GM04503 (cell line): ENCODE measurements around the gene ADORA1.

Experiments used
- DNase-seq: peaks from one replicate; pipeline ENCODE4 v3.0.0-alpha.2; 2012; ENCODE audit warnings: low read depth

Gene ADORA1

DNA sequence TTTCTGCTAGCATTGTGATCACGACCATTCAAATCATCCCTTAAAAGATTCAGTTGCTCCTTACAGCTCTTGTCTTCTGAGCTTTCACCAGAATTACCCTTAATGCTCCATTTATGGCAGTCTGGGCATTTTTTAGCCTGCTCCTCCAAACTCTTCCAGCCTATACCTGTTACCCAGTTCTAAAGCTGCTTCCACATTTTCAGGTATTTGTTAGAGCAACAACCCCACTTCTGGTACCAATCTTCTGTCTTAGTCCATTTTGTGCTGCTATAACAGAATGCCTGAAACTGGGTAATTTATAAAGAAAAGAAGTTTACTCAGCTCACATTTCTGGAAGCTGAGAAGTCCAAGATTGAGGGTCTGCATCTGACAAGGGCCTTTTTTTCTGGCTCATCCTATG lies 30.9 kb downstream of the ADORA1 start:
- DNase-seq: no peak

DNA sequence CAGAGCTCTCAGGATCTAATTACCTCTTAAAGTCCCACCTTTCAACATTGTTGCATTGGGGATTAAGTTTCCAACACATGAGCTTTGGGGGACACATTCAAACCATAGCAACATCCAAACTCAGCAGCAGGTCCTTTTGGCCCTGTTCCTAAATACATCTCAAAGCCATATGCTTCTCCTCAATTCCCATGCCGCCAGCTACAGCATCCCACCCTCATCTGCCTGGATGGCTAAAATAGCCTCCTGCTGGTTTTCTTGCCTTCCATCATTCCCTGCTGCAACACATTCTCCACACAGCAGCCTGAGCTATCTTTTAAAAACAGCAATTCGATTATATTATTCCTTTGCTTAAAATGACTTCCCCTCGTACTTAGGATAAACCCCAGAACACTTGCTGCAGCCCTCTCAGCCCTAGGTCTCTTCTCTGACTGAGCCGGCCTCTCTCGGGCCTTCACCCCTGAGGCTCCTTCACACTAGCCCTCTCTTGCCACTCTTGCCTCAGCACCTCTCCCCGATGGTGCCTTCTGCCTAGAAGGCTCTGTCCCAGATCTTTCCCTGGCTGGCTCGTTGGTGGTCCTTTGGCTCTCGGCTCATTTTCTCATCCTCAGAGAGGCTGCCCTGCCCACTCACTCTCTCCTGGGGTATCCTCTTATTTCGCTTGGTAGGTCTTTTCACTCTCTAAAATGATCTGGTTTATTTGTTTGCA lies 31.6 kb downstream of the ADORA1 start:
- DNase-seq: no peak

DNA sequence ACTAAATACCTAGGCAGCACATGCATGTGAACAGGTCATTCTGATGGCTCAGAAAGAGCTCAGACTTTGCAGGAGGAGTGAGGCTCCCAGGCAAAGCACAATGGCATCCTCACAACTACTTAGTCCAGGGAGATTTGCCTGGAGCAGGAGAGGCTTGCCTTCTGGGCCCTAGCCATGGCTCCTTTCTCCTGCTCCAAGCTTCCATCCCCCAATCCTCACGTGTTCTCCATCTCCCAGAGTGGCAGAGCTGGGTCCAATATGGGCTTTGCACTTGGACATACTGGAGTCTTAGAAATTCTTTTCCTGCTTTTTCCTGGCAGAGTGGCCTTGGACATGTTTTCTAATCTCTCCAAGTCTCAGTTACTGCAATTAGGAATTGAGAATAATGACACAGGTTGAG lies 32.3 kb downstream of the ADORA1 start:
- DNase-seq: no peak

DNA sequence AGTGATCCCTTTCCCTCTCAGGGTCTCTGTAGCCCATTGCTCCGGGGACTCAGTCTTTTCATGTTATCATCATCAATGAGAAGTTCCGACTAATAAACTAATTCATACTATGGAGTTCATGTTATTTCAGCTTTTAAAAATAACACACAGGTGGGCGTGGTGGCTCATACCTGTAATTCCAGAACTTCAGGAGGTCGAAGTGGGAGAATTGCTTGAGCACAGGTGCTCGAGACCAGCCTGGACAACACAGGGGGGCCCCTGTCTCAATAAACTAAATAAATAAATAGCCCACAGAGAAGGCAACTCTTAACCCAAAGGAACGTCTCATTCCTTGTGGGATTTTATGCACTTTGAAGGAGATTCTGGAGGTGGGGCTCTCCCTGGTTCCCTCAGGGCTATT lies 33.6 kb downstream of the ADORA1 start:
- DNase-seq: no peak

DNA sequence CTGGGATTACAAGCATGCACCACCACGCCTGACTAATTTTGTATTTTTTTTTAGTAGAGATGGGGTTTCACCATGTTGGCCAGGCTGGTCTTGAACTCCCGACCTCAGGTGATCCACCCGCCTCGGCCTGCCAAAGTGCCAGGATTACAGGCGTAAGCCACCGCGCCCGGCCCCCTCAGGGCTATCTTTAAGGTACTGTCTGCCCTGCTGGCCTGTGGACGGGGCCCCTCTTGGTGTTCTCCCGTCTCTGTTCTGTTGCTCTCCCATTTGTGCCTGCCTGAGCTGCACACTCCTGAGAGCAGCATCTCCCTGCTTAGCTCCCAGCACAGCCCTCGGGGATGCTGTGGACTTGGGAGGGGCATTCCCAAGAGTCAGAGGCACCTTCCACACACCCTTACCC lies 34.2 kb downstream of the ADORA1 start:
- DNase-seq: no peak

DNA sequence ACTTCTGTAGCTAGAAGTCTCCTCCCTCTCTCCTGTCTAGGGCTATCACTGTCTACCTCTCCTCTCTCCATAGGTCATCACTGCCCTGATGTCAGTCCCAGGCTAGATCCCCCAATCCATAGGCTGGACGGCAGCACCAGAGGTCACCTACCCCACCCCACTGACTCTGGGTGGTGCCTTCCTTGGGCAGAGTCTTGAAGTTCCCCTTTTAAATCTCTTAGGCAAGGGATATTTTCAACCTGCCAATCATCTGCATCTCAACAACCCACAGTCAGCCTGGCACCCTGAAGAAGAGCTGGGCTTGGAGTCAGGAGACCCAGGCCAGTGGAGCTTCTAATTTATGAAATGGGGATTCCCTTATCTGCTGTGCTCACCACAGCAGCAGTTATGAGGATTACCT lies 34.9 kb downstream of the ADORA1 start:
- DNase-seq: no peak

DNA sequence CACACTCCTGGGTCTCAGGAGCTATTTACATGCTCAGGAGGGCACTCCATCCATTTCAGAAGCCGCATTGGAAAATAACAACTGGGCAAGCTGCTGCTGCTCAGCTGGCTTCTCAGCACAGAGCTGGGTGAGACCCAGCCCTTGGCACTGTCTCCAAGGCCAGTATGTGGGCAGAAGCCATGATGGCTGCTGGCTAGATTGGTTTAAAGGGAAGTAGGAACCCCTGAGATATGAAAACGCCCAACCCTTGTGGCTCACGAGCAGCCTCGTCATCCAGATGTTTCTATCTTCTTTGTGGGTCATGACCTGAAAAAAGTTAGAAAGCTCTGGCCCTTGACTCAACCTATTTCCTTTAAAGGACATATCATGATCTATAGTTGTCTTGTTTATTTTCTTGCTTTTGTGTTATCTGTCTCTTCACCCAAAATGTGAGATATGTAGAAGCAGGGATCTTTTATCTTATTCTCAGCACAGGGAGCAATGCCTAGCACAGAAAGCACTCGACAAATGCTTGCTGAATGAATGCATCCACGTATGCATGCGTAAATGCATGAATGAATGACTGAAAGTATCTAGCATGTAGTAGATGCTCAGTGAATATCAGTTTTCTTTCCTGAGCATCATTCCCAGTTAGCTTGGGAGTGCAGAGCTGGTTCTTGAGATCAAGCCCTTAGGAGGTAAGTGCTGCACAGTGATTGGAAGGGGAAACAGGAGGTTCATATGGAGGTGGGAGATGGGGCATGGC lies 36.5 kb downstream of the ADORA1 start:
- no peak for DNase-seq

DNA sequence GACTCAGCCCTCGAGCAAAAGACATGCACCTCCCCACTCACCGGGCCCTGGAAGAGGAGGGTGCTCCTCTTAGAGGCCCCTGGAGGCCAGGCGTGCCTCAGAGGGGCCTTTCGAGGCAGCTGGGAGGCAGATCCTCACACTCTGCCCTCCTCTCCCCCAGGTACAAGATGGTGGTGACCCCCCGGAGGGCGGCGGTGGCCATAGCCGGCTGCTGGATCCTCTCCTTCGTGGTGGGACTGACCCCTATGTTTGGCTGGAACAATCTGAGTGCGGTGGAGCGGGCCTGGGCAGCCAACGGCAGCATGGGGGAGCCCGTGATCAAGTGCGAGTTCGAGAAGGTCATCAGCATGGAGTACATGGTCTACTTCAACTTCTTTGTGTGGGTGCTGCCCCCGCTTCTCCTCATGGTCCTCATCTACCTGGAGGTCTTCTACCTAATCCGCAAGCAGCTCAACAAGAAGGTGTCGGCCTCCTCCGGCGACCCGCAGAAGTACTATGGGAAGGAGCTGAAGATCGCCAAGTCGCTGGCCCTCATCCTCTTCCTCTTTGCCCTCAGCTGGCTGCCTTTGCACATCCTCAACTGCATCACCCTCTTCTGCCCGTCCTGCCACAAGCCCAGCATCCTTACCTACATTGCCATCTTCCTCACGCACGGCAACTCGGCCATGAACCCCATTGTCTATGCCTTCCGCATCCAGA lies 37.7 kb downstream of the ADORA1 start:
- DNase-seq: no peak

DNA sequence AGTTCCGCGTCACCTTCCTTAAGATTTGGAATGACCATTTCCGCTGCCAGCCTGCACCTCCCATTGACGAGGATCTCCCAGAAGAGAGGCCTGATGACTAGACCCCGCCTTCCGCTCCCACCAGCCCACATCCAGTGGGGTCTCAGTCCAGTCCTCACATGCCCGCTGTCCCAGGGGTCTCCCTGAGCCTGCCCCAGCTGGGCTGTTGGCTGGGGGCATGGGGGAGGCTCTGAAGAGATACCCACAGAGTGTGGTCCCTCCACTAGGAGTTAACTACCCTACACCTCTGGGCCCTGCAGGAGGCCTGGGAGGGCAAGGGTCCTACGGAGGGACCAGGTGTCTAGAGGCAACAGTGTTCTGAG lies 38.3 kb downstream of the ADORA1 start:
- DNase-seq: no peak

DNA sequence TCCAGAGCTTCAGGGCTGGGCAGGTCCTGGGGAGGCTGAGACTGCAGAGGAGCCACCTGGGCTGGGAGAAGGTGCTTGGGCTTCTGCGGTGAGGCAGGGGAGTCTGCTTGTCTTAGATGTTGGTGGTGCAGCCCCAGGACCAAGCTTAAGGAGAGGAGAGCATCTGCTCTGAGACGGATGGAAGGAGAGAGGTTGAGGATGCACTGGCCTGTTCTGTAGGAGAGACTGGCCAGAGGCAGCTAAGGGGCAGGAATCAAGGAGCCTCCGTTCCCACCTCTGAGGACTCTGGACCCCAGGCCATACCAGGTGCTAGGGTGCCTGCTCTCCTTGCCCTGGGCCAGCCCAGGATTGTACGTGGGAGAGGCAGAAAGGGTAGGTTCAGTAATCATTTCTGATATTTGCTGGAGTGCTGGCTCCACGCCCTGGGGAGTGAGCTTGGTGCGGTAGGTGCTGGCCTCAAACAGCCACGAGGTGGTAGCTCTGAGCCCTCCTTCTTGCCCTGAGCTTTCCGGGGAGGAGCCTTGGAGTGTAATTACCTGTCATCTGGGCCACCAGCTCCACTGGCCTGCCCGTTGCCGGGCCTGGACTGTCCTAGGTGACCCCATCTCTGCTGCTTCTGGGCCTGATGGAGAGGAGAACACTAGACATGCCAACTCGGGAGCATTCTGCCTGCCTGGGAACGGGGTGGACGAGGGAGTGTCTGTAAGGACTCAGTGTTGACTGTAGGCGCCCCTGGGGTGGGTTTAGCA lies 38.8 kb downstream of the ADORA1 start:
- no peak for DNase-seq

DNA sequence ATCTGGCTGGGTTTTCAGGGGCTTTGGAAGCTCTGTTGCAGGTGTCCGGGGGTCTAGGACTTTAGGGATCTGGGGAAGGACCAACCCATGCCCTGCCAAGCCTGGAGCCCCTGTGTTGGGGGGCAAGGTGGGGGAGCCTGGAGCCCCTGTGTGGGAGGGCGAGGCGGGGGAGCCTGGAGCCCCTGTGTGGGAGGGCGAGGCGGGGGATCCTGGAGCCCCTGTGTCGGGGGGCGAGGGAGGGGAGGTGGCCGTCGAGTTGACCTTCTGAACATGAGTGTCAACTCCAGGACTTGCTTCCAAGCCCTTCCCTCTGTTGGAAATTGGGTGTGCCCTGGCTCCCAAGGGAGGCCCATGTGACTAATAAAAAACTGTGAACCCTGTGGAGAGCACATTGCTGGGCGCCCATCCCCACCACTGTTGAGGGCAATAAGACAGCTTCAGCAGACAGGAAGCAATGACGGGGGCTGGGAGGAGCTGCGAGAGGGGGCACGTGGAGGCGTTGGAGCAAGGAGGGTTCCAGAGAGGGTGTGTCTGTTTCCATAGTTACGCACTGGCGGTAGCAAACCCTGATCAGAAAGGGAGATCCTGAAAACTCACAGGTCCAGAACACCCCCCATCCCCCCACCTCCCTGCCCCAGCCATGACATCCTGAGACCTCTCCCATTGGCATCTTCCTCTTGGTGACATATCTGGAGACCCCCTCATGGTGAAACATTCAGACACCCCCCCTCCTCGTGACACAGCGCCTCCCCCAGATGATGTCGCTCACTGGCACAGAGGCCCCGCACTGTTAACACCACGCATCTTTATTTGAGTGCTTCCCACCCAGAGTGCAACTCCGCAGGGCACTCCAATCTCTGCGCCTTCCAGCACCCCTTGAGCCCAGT lies 39.7 kb downstream of the ADORA1 start:
- DNase-seq: no peak

DNA sequence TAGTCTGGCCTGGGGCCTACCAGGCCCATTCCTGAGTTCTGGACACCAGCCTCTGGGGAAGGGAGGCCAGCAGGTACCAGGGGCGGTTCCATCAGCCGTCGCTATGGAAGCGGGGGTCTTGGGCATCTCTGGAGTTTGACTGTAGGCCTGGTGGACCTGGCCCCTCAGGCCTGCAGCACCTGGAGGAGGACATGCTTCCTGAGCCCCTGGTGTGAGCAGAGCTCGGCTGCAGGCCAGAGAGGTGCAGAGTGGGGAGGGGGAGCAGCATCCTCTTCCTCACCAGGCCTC lies 40.3 kb downstream of the ADORA1 start:
- DNase-seq: no peak

DNA sequence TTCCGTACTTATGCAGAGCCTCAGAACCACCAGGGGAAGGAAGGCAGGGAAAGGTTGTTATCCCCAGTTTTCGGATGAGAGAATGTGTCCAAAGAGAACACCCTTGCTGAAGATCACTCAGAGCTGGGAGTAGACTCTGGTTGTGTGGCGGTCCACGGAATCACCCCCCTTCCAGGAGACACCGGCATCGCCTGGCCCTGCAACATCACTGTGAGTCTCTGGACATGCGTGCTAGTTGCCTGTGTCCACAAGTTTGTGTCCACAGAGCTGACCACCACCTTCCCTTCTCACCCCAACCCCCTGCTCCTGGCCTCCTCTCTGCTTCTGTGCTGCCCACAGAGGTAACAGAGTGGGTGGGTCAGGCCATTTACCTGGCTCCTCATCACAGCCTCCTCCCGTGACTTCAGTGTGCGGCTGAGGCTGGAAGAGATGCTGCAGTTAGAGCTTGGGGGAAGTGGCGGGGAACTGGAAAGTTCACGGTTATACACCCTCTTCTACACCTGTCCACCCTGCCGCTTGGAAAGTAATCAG lies 40.8 kb downstream of the ADORA1 start:
- no peak for DNase-seq

DNA sequence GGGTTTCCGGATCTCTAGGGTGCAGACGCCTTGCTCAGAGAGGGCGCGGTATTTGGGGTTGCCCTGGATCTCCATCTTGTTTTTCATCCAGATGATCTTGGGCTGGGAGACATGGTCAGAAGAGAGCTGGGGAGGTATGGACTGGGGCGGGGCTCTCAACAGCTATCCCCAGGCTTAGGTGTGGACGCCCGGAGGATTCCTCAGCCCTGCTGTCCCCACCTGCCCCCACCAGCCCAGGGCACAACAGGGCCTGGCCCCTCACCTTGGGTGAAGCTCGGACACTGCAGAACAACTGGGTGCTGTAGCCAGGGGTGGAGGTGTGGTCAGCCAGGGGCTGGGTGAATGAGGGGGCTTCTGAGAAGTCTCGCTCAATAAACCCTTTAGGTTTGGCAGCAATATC lies 41.5 kb downstream of the ADORA1 start:
- DNase-seq: no peak

DNA sequence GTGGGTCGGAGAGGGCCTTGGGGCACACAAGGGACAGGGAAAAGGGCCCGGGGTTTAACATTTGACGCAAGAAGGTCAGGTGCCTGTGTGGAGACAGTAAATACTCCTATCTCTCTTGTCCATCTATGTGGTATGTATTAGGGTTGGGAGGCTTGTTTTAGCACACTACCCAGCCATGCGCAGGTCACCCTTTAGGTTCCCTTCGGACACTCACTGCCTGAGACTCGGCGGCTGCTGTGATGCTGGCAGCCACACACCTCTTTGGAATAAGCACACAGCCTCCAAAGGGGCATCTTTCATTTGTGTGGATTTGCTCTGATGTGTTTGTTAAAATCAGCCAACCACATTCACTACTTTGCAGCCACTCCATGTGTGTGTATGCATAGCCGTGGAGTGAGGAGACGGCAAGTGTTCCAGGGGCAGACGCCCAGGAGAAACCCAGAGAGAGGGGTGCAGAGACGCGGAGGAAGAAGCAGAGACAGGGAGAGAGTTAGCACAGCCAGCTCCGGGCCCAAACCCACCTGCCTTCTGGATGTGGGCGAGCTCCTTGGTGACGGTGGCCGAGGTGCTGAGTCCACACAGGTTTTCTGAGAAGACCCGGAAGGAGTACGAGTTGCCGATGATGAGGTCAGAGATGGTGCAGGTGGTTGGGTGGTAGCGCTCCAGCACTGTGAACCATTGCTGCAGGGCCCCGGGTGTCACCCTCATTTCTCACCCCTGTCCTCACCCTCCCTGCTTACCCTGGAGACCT lies 42.4 kb downstream of the ADORA1 start:
- DNase-seq: no peak

DNA sequence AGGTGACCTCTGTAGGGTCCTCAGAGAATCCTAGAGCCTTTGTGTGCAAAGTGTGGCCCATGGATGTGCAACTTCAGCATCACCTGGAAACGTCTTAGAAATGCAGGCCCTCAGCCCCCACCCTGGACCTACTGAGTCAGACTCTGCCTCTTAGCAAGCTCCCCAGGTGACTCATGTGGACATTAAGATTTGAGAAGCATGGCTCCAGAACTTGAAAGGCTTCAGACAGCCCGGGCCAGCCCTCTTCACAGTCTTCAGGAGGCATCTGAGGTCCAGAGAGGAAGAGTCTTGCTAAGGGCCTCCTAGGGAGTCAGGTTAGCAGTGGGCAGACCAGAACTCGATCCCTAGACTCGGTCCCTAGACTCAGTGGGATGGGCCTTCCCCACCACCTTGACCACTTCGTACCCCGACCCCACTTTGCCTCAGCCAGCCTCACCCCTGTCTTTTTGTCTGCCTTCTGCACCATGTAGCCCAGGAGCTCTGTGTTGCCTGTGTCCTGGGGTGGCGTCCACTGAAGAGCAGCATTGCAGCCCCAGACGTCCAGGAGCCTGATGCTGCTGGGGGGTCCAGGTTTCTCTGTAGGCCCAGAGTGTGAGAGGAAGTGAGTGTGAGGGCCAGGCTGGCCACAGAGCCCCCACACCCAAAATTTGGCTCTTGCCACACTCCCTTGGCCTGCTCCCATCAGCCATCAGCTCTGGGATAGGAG lies 43.3 kb downstream of the ADORA1 start:
- no peak for DNase-seq

DNA sequence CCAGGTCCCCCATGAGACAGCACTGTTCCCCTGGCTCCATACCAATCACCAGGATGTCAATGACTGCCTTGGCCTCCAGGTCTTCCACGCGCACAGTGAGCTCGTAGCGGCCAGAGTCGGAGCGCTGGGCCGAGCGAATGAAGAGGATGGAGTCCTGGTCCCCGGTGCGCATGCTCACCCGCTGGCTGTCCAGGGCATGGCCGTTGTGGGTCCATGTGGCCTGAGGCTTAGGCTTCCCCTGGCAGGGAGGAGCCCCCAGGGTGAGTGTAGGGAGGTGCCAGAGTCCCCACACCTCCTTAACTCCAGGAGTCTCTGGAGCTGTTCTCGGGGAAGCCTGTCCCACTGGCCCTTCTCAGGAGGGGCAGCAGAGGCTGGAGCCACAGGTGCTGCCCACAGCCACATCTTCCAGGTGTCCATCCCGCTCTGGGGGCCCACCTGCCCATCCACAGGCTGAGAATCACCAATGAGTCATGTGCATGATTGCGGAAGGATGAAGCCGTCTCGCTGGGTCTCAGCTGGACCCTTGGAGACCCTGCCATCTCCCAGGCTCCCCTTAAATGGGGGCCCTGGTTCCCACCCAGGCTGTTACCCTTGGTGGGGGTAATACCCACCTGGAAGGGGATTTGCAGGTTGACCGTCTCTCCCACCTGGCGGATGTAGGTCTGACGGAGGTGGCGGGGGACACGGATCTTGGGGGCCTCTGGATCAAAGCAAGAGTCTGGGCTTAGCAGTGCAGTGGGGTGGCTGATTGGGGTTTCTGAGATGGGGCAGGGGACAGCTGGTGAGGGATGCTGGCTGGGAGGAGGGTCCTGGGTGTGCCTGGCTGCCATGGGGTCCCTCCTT lies 44.0 kb downstream of the ADORA1 start:
- DNase-seq: no peak

DNA sequence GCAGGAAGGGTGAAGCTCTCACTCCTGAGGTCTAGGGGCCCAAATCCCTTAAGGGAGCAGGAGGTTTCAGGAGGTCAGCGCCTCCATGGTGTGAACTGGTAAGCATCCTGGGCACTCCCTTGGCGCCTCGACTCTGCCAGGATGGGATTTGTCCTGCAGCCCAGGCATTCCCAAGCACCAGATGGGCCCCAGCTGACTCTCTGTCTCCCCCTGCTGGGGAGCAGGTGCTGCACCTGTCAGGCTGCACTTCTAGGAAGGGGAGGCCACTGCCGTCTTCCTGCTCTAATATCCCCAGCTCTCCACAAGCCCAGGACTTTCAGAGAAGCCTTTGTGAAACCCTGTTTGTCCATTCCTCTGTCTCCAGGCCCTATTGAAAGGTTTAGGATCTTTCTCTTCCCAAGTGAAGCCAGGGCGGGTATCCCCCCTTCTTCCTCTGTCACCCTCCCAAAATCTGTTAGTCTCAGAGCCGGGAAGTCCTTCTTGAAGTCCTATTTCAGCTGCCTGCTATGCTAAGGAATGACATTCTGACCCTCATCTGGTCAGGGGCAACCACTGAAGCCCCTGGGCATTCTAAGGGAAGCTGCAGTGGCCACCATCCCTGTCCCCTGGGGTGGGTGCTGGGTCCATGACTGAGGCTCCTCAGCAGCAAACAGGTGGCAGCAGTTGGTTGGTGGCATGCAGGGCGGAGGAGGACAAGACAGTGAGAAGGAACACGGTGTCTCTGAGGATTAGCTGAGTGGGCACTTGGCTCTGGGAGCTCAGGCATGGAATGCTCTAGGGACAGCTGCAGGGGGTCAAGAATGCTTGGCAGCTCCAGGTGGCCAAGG lies 44.9 kb downstream of the ADORA1 start:
- no peak for DNase-seq
